Chondrocyte (in vitro differentiated cells): ENCODE data around the gene LIN7C. TPM values are rescaled to one million over a fixed set of nuclear protein-coding genes. Genes with fewer than 3 reads are reported as not detected.

Experiments used
- DNase-seq: peaks from one replicate; pipeline ENCODE4 v3.0.0; 2021; ENCODE audit warnings: mixed read lengths, low spot score
- H3K27ac Mint-ChIP-seq: one replicate; pipeline ENCODE4 v1.8.0; 2021; ENCODE audit warnings: mild to moderate bottlenecking, moderate library complexity, mixed read lengths; ENCODE audit not compliant: unreplicated experiment
- H3K27me3 Mint-ChIP-seq: 2 replicates; pipeline ENCODE4 v1.8.0; 2021; ENCODE audit warnings: low read depth, mixed read lengths
- H3K36me3 Mint-ChIP-seq: 2 replicates; pipeline ENCODE4 v1.8.0; 2021; ENCODE audit warnings: low read depth, mixed read lengths
- H3K4me1 Mint-ChIP-seq: 2 replicates; pipeline ENCODE4 v1.8.0; 2021; ENCODE audit warnings: low read depth, mild to moderate bottlenecking, mixed read lengths
- H3K4me3 Mint-ChIP-seq: one replicate; pipeline ENCODE4 v1.8.0; 2021; ENCODE audit warnings: mild to moderate bottlenecking, moderate library complexity, mixed read lengths; ENCODE audit not compliant: unreplicated experiment
- H3K9me3 Mint-ChIP-seq: 2 replicates; pipeline ENCODE4 v1.8.0; 2021; ENCODE audit warnings: low read depth, mixed read lengths
- CTCF ChIP-seq: fragments of 200-600 bp; sonication (generic); IDR thresholded peaks from 2 replicates; pipeline ENCODE4 v1.5.0; 2021; ENCODE audit warnings: antibody characterized with exemption, mild to moderate bottlenecking, moderate library complexity
- total RNA-seq: library from RNA; stranded (reverse); gene quantifications from 3 replicates; pipeline ENCODE4 v1.2.1, GENCODE V29; 2021

Gene LIN7C
- total RNA-seq, 1 donor from 2014 or later, result 20.4 TPM

DNA sequence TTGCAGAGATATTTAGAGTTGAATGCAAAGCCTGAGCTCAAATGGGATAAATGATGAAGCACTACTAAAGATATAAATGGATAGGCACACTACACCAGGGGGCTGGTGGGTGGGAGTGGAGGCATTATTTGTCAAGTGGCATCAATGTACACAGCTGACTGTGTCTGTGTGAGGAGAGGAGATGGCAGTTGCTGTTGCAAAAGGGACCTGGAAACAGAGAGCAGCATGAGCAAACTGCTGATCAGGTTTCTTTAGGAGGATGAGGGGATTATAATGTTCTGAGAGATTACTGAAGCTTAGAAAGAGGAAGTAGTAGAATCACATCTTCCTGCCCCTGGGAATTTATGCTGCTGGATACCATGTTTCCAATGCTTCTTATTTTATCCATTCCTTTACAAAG, 39.4 kb upstream of the LIN7C start:
- no peak overlapping the region for H3K4me3 Mint-ChIP-seq
- peaks cover 2% of the 10 kb centered on the region for H3K36me3 Mint-ChIP-seq
- no peaks in the 10 kb centered on the region for H3K4me1 Mint-ChIP-seq
- no peaks in the 10 kb centered on the region for H3K9me3 Mint-ChIP-seq
- no peak overlapping the region for H3K27ac Mint-ChIP-seq
- DNase-seq, result no peak
- no peak for TF ChIP-seq CTCF
- no peaks in the 10 kb centered on the region for H3K27me3 Mint-ChIP-seq

DNA sequence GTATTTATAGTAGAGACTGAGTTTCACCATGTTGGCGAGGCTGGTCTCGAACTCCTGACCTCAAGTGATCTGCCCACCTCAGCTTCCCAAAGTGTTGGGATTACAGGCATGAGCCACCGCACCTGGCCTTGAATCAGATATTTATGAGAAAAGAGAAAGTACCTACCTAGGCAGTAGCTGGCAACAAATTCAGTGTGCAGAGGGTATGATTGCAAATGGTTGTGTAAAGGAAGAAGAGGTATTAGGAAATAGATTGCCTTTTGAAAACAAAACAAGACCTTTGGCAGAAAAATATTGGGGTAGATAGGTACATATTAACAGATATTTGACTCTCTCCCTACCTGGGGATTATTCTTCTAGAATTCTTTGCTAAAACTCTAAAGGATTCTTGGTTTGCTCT, 38.5 kb upstream of the LIN7C start:
- Mint-ChIP-seq H3K9me3 (no peaks in the 10 kb centered on the region), H3K4me3 (no peak overlapping the region), H3K4me1 (no peaks in the 10 kb centered on the region), H3K36me3 (peaks cover 2% of the 10 kb centered on the region), H3K27ac (no peak overlapping the region), H3K27me3 (no peaks in the 10 kb centered on the region)
- TF ChIP-seq CTCF, result no peak
- DNase-seq, result no peak

- Mint-ChIP-seq H3K4me3 (no peak overlapping the region), H3K9me3 (no peaks in the 10 kb centered on the region), H3K27me3 (no peaks in the 10 kb centered on the region), H3K4me1 (no peaks in the 10 kb centered on the region), H3K27ac (no peak overlapping the region), H3K36me3 (peaks cover 2% of the 10 kb centered on the region)
- no peak for TF ChIP-seq CTCF
- no peak for DNase-seq
These were observed 35.2 kb upstream of the LIN7C start for GRCh38 chr11:27541790-27542189.

GRCh38 chr11:27540051-27540450, 33.5 kb upstream of the LIN7C start:
- Mint-ChIP-seq H3K4me1 (no peaks in the 10 kb centered on the region), H3K4me3 (no peak overlapping the region), H3K36me3 (peaks cover 2% of the 10 kb centered on the region), H3K9me3 (no peaks in the 10 kb centered on the region), H3K27me3 (peaks cover 1% of the 10 kb centered on the region), H3K27ac (no peak overlapping the region)
- DNase-seq, result no peak
- no peak for TF ChIP-seq CTCF

GRCh38 chr11:27535103-27535502, 28.5 kb upstream of the LIN7C start:
- H3K27me3 Mint-ChIP-seq, result peaks cover 8% of the 10 kb centered on the region
- no peak overlapping the region for H3K27ac Mint-ChIP-seq
- H3K4me3 Mint-ChIP-seq, result no peak overlapping the region
- no peak for TF ChIP-seq CTCF
- H3K9me3 Mint-ChIP-seq, result no peaks in the 10 kb centered on the region
- H3K36me3 Mint-ChIP-seq, result no peaks in the 10 kb centered on the region
- H3K4me1 Mint-ChIP-seq, result no peaks in the 10 kb centered on the region
- no peak for DNase-seq
